HTR-8/SVneo (cell line): ENCODE data around the gene CCDC88C.

Source experiments
- DNase-seq: peaks from one replicate; pipeline ENCODE4 v3.0.0; 2011; ENCODE audit warnings: low spot score, mixed read lengths; ENCODE audit not compliant: insufficient read length
- FAIRE-seq: peaks from 2 replicates; lab custom pipeline; 2011; peaks lifted over from hg19 to GRCh38; lab: Jason Lieb, UNC

Gene CCDC88C

DNA sequence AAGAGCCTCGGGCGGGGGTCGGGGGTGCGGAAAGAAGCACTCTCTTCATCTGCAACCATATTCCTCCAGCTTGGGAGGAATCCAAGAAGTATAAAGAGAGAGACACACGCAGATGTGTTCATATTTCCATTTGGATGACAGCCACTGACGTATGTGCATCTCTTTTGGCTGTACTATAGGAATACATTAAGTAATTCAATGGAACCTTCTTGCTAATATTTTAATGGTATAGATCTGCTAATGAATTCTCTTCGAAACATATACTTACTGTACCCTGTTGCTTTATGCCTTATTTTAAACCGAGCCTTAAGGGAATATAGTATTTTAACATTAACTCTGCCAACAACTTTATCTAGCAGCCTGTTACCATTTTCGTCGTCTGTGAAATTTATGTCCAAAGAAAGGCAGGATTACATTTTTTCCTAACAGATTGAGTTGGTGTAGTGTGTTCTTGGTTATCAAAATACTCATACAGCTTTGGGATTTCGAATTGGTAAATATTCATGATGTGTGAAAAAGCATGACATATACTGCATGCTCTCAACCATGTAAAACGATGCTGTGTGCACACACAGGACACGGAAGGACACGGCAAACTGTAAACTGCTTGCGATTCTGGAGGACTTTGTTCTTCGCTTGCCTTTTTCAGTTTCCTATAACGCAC lies 84.5 kb downstream of the CCDC88C start:
- no peak for FAIRE-seq
- no peak for DNase-seq

DNA sequence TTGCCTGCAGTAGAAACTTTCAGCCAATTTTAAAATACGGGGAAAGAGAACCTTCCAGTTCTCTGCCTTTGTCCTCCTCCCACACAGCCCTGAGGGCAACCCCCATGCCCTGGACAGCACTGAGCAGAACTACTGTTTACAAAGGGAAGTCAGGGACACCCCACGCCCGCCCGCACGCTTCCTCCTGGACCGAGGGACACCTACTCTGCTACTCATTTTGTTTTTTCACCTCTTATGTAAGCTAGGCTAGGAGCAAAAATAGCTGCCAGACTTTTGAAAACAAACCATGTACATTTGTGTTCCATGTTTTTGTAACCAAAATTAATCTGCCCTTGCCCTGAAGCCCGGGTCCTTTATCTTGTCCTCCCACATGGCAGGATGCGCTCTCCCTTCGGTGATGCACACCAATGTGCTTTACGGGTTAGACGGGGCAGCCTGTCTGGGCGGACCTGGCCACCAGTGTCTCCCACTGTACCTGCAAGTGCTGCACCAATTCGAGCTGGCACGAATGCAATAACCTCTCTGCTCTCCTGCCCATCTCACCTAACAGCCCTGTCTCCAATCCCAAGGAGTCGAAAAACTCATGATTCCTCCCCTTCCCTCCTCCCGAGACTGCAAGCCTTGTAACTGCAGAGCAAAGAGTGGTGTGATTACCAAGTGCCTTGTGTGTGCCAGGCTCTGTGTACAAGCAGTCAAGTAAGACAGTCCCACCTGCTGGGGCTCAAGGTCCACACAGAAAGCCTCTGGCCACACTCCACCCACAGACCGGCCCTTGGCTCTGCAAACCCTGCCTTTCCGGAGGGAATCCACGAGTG lies 85.2 kb downstream of the CCDC88C start:
- no peak for FAIRE-seq
- no peak for DNase-seq

DNA sequence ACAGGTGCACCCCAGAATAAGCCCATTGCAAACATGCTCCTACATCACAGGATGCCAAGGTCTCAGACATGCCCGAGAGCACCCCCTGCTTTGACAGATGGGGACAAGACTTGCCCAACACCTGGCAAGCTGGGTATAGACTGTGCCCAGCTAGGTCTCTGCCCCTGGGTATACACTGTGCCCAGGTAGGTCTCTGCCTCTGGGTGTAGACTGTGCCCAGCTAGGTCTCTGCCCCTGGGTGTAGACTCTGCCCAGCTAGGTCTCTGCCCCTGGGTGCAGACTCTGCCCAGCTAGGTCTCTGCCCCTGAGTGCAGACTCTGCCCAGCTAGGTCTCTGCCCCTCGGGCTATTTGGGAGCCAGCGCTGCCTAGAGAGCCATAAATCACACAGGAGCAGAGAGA lies 85.9 kb downstream of the CCDC88C start:
- FAIRE-seq, result no peak
- DNase-seq, result no peak

DNA sequence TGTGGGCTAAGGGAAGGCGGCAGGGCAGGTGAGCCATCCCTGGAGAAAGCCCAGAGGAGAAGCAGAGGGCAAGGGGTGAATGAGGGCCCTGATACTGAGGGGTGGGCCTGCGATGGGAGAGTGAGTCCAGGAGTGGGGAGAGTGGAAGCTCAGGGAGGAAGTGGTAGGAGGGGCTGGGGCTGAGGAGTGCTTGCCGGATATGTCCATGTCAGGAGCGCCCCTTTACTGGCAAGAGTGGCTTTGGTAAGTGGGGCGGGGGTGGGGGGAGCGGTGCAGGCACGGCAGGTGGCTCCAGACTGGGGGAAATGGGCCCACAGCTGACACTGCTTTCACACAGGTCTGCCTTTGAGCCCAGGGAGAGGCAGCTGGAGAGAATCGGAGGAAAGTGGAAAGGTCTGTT lies 86.8 kb downstream of the CCDC88C start:
- no peak for FAIRE-seq
- no peak for DNase-seq

DNA sequence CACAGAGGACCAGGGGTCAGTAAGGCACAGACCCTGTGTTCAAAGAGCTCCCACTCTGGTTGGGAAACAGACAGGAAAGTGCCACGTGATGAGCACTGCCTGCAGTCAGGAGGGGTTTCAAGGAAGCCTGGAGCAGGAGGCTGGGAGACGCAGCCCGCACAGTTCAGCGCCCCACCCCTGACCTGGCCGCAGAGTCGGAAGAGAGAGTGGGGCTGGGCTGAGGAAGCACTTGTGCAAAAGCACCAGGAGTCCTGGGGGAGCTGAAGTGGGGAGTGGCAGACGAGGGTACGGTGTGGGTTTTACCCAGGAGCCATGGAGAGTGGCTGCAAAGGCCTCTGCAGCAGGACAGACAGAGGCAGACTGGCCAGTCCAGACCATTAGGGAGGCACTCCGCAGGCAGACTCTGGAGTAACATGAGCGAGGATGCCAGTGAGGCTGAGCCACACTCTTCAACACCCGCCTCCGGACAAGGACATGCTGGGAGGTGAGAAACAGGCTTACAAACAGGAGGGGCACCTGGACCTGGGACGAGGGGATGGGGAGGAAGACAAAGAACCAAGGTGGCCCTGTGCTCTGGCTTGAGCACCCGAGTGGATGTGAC lies 87.4 kb downstream of the CCDC88C start:
- FAIRE-seq (no peak), DNase-seq (no peak)

DNA sequence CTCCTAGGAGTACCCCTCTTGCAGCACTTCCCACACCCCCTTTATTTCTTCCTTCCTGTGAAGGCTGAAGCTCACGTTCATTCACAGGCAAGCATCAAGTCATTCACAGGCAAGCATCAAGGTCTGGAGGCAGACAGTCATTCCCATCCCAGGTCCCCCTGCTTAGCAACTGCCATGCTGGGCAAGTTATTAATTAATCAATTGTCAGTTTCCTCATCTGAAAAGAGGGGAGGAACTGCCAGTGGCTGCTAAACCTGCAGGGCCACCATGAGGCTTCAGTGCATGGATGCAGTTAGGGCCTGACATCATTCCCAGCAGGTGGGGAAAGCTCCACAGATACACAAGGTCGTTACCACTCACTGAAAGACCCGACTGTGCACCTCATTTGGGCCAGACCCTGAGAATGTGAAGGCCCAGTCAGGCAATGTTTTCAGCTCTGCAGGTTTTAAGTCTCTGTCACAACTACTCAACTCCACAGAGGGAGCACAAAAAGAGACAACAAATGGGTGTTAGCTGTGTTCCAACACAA lies 88.1 kb downstream of the CCDC88C start:
- DNase-seq (no peak), FAIRE-seq (no peak)

DNA sequence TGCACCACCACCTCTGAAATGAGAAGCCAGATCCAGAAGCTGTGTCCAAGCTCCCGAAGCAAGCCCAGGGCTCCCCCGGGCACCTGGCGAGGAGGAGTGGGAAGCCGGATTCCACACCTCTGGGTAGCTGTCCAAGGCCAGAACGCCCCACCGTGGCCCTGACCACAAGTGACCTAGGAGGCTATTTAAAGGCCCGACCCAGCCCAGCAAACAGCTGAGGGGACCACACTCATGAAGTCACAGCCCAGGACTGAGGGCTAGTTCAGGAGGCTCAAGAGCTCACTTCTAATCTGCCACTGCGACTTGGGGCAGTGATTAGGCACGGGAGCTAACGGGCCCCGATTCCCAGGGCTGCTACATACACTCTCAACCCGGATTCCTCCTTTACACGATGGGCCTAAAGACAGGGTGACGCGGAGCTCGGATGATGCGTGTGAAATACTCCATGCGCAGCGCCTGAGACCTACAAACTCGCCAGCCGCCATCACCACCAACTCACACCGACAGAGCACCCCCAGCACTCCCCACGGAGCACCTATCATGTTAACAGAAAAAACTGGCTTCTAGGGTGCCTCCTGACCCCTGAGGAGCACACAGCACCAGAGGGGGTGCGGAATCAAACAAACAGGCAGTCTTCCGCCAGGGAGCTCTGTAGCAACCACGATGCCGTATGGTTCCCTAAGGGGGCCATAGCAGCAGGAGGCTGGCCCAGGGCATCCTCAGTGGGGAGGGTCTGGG lies 89.1 kb downstream of the CCDC88C start:
- no peak for DNase-seq
- FAIRE-seq, result no peak

DNA sequence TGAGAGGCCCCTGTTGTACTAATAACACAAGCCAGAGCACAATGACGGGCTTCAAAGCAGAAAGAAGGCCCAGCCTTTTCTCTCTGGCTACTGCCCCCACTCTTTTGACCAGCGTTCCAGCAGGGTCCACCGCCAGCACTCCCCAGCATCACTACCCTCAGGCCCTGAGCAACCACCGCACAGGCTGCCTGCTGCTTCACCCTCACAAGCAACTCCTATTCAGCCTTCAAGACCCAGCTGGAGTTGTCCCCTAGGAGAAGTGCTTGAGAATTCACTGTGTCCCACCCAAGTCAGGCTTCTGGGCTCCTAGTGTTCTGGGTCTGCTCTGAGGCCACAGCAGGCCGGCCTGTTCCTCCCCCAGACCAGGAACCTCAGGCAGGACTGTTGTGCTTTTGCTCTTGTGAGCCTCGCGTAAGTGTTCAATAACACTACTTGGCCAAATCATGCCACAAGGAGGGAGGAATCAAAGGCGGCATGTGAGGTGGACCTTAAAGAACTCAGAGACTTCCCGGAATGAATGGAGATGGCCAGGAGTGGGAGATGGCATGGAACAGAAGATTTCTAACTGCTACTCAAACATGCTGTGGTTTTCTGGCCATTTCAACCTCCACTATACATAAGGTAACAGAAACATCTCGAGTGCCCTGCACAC lies 89.8 kb downstream of the CCDC88C start:
- FAIRE-seq (no peak), DNase-seq (no peak)

DNA sequence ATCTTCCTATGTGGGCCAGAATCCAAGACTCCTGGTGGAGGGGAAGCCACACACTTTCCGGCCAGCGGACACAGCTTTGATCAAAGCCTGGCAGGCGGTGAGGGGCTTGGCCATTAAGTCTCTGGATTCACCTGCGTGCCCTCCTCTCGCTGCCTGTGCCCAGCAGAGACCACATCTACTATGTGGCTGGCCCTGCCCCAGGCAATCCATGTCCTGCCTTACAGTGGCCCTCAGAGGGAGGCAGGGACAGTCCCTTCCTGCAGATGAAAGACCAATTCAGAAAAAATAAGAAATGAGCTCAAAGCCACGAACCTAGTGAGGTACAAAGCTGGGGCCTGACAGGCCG lies 90.4 kb downstream of the CCDC88C start:
- no peak for DNase-seq
- FAIRE-seq, result no peak

DNA sequence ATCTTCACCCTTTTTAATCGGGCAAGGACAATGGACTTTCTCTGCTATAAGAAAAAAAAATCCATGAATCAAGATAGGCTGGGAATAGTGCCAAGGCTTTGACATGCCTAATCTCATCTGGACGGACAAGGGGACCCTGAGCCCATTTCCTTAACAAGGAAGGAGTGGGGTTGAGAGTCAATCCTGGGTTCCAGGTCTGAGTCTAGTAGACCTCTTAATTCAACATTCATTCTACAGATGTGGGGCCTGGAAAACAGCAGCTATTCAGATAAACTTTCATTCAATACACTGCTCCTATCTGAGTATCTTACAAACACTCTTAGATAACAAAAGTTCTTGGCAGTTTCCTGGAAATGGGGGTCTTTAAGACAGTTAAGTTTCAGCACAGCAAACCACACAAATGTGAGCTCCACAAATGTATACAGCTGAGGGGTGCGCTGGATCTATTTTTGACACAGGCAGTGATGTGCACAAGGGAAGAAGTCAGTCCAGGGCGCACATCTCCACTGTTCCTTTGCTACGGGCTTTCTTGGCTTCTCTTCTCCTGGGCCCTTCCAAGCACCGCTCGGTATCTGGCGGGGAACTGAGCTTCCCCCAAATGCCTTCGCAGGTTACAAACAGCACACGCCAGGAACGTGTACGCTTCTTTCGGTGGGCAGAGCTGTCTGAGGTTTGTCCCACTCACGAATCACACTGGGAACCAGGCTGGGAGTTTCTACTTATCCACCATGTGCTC lies 90.9 kb downstream of the CCDC88C start:
- FAIRE-seq (no peak), DNase-seq (no peak)

DNA sequence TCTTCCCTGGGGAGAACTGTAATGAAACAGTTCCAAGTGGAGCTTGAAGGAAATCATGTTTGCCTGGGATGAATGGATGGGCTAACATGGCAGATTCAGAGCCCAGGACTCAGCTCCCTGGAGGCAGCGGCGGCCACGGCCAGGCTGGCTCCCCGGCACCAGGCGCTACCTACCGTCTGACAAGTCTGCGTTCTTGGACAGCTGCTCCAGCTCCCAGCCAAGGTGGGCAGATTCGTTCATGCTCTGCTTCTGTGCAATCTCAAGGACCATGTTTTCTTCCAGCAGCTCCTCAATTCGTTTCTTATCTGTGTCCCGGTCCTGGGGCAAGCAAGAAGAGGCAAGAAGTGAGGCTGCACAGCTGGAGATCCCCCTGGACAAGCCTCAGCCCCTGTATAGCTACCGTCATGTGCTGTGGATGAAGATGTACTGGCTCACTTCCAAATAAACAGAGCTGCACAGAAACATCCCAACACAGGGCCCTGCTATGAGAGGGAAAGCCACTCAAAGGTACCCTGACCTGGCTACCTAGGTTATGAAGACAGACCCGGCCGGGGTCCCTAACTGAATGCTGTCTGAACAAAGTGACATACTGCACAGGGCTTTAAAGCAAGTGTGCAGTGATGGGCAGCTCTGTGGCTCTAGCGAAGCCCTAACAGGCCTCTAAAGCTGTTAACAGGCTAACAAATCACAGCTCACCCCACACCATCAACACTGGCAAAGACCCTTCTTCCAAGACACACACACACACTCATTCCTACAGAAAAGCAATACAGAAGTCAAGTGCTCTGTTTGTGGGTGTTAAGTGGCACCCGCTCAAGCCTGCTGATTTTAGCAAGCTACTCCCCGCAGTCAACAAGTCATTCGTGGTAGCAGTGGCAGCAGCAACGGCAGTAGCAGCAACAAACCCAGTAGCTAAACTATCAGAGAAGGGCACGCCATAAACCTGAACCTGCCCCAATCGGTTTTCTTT lies 92.7 kb downstream of the CCDC88C start:
- FAIRE-seq, result no peak
- no peak for DNase-seq

DNA sequence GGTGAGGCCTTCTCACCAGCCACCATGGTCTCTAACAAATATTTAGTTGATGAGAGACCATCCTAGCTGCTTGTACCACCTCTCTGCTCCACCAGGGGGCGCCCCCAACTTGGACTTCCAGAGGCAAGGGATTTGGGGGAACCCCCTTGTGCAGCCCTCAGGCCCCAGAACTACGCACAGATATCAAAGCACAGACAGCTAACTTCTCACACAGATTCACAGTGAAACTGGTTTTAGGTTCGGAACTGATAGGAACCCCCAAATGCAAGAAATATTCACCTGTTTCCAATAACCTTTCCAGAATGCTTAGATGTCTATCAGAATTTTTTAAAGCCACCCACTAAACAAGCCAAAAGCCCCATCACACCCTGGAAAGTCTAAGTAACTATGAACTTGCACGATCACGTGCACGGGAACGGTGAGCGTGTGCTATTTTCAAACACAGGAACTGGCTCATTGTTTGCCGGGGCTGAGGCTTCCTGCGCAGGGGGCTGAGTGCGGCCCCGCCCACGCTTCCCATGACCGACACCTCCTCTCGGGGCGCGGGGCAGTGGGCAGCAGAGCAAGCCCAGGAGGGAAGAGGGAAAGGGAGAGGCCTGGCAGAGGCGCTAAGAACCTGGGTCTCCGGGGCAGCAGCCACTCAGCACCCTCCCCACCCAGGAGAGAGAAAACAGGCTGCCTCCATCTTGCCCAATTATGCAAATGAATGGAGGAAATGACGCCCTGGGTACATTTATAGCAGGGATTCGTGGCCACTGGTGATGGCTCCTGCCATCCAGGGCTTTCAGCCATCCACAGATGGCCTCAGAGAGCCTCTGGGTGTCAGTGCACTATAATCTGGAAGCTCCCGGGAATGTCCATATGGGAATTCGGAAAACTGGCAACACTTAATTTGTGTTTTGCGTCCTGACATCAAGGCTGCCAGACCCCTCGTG lies 93.7 kb downstream of the CCDC88C start:
- FAIRE-seq (no peak), DNase-seq (peak; percentile 58)

DNA sequence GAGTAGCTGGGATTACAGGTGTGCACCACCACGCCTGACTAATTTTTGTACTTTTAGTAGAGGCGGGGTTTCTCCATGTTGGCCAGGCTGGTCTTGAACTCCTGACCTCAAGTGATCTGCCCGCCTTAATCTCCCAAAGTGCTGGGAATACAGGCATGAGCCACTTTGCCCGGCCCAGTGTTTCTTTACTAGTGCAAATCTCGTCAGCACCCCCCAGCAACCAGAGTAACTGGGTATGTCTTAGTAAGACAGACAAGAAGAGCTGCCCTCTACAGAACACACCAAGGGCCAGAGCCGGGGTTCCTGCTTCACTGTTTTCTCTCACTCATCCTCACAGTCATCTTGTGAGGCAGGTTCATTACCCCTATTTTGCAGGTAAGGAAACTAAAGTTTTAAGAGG lies 94.6 kb downstream of the CCDC88C start:
- no peak for DNase-seq

DNA sequence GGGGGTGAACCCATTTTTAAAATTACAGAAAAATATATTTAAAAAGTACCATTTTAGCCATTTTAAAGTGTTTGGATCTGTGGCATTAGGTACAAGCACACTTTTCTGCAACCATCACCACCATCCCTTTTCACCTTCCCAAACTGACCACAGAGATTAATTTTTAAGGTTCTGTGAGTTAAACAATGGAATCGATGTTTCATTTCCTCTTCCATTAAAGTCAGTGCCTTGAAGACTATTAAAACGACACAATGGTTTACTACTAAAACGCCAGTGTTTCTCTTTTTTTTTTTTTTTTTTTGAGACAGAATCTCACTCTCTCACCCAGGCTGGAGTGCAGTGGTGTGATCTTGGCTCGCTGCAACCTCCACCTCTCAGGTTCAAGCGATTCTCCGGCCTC lies 95.0 kb downstream of the CCDC88C start:
- no peak for FAIRE-seq
- DNase-seq, result no peak

More for the DNA sequence above, 94.6 kb downstream of the CCDC88C start:
- FAIRE-seq, result no peak

DNA sequence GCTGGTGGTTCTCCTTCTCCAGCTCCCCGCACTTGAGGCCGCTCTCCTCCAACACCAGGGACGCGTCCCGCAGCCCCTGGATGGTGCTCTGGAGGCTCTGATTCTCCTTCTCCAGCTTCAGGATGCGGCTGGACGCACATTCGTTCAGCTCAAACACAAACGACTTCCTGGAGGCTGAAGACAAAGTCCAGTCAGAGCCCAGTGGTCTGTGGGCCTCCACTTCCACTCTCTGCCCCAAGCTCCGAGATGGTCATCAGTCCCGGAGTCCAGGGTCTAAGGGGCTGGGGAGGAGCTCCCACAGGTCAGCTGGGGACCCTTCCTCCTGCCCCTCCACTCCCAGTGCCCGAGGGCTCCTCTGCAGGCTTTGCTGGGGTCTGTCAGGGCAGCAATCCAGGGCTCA lies 96.5 kb downstream of the CCDC88C start:
- DNase-seq (no peak), FAIRE-seq (no peak)

DNA sequence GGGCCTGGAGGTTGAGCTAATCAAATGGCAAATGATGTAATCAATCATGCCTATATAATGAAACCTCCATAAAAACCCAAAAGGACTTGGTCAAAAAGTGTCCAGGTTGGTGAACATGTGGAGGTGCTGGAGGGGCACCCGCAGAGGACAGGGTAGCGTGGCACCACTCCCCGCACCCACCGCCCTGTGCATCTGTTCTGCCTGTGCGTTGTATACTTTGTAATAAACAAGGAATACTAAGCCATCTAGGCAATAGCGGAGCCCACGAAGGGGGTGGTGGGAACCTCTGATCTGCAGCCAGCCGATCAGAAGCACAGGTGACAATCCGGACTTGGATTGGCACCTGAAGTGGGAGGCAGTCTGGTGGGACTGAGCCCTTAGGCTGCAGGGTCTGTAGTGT lies 97.4 kb downstream of the CCDC88C start:
- FAIRE-seq (no peak), DNase-seq (no peak)

DNA sequence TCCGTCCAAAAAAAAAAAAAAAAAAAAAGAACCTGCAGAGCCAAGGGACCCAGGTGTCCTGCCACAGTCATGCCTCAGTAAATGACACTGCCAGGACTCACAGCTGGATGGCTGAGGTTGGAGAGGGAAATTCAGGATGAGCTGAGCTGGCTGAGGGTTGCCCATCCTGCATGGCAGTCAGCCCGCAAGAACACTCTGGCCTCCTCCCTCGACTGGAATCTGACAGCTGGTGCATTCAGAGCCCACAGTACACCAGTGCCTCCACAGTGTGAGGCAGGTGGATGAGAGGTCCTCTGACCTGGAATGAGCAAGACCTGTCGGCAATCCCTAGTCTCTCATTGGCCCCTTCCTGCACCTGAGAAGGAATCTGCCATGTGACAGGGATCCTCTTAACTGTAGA lies 98.7 kb downstream of the CCDC88C start:
- FAIRE-seq (no peak), DNase-seq (no peak)
